Ascending aorta (tissue), 2 donors: ENCODE results near the gene NOTUM. TPM values are rescaled to one million over a fixed set of nuclear protein-coding genes. Genes with fewer than 3 reads are reported as not detected.
"Not testable (repeated sequence)": the region's sequence is repeated elsewhere in the genome, so short reads cannot be mapped to it uniquely, and the experiment has no call there.

Source experiments
- DNase-seq, 2 donors: peaks; one replicate each; pipeline ENCODE4 v3.0.0-alpha.2; 2019; ENCODE audit warnings: low spot score in 2 of 2
- H3K27ac ChIP-seq, 2 donors: fragments of 200-600 bp; sonication (generic); one replicate each; pipeline ENCODE4 v1.5.1; 2016 to 2017; ENCODE audit warnings: mild to moderate bottlenecking in 1 of 2
- H3K27me3 ChIP-seq: fragments of 200-600 bp; sonication (generic); one replicate; pipeline ENCODE4 v1.5.1; 2017
- H3K36me3 ChIP-seq, 2 donors: fragments of 200-600 bp; sonication (generic); one replicate each; pipeline ENCODE4 v1.5.1; 2016
- H3K4me1 ChIP-seq, 2 donors: fragments of 200-600 bp; sonication (generic); one replicate each; pipeline ENCODE4 v1.5.1; 2016 to 2017; ENCODE audit warnings: mild to moderate bottlenecking in 1 of 2
- H3K4me3 ChIP-seq, 2 donors: fragments of 200-600 bp; sonication (generic); one replicate each; pipeline ENCODE4 v1.5.1; 2016 to 2017; ENCODE audit warnings: mild to moderate bottlenecking in 1 of 2
- H3K9me3 ChIP-seq, 2 donors: fragments of 200-600 bp; sonication (generic); one replicate each; pipeline ENCODE4 v1.5.1; 2016
- CTCF ChIP-seq, 3 experiments: fragments of 200-600 bp in 2 of 3; fragments of 450-650 bp in 1 of 3; sonication (generic) in 2 of 3; IDR thresholded peaks; one replicate each; pipeline ENCODE4 v1.5.1; 2016 to 2019; ENCODE audit warnings: antibody characterized with exemption in 3 of 3, mild to moderate bottlenecking in 1 of 3, moderate library complexity in 1 of 3
- intact Hi-C: fragments of 100-400 bp; cut with DNase I; formaldehyde crosslinking; loops from one replicate; pipeline ENCODE4 v1.15.1; 2023
- total RNA-seq: library from RNA; depleted of rRNA; stranded (reverse); fragments of >200 nt; gene quantifications from one replicate; pipeline ENCODE4 v1.1.0, GENCODE V29; 2016

NOTUM gene
- total RNA-seq, 1 donor from 2014 or later: not detected

- Histone ChIP-seq H3K4me3 (no peak overlapping the region), H3K27ac (no peak overlapping the region), H3K9me3 (no peaks in the 10 kb centered on the region), H3K4me1 (peaks cover 4 to 8% of the 10 kb centered on the region in 2 donors), H3K27me3 (no peaks in the 10 kb centered on the region), H3K36me3 (peaks cover 11 to 47% of the 10 kb centered on the region in 2 donors)
- intact Hi-C loops: no loop called here
- DNase-seq: no peak
- TF ChIP-seq CTCF (IDR thresholded peaks at IDR 0.05): no peak
These were observed 22.1 kb upstream of the NOTUM start for GRCh38 chr17:81983011-81983638.

- H3K4me3 ChIP-seq, intact Hi-C loops, H3K9me3 ChIP-seq, DNase-seq, H3K27ac ChIP-seq, H3K27me3 ChIP-seq: not testable (repeated sequence)
- Histone ChIP-seq H3K4me1 (peaks cover 4 to 11% of the 10 kb centered on the region in 2 donors), H3K36me3 (peaks cover 11 to 36% of the 10 kb centered on the region in 2 donors)
These were observed 20.5 kb upstream of the NOTUM start for GRCh38 chr17:81981511-81981910.

- Histone ChIP-seq H3K27me3 (no peaks in the 10 kb centered on the region), H3K4me1 (peaks cover 4 to 11% of the 10 kb centered on the region in 2 donors), H3K36me3 (peaks cover 11 to 29% of the 10 kb centered on the region in 2 donors), H3K27ac (no peak overlapping the region), H3K9me3 (no peaks in the 10 kb centered on the region), H3K4me3 (no peak overlapping the region)
- intact Hi-C loops: no loop called here
- no peak for DNase-seq
- TF ChIP-seq CTCF (IDR thresholded peaks at IDR 0.05): no peak
These were observed 19.8 kb upstream of the NOTUM start for GRCh38 chr17:81980707-81981343.

GRCh38 chr17:81980122-81980521, 19.1 kb upstream of the NOTUM start:
- no peak for TF ChIP-seq CTCF (IDR thresholded peaks at IDR 0.05)
- H3K9me3 ChIP-seq: no peaks in the 10 kb centered on the region
- no peak overlapping the region for H3K27ac ChIP-seq
- H3K36me3 ChIP-seq: peaks cover 3 to 22% of the 10 kb centered on the region in 2 donors
- DNase-seq: no peak
- intact Hi-C loops: no loop called here
- H3K27me3 ChIP-seq: no peaks in the 10 kb centered on the region
- H3K4me1 ChIP-seq: peaks cover 4 to 11% of the 10 kb centered on the region in 2 donors
- no peak overlapping the region for H3K4me3 ChIP-seq

GRCh38 chr17:81978524-81979298, 17.7 kb upstream of the NOTUM start:
- intact Hi-C loops: no loop called here
- Histone ChIP-seq H3K4me1 (peaks cover 4 to 11% of the 10 kb centered on the region in 2 donors), H3K27ac (no peak overlapping the region), H3K27me3 (no peaks in the 10 kb centered on the region), H3K4me3 (peak overlapping the region; percentile 74 to 84), H3K9me3 (peaks cover 0 to 2% of the 10 kb centered on the region in 2 donors), H3K36me3 (peaks cover 0 to 8% of the 10 kb centered on the region in 2 donors)
- no peak for TF ChIP-seq CTCF (IDR thresholded peaks at IDR 0.05)
- no peak for DNase-seq
